AG20443 (cell line): ENCODE results near the gene MRPS27.

Experiments used
- DNase-seq: peaks from one replicate; pipeline ENCODE4 v3.0.0; 2012; ENCODE audit warnings: low spot score, mixed read lengths

The MRPS27 gene

GRCh38 chr5:72290356-72291133 is 29.5 kb downstream of the MRPS27 start:
- DNase-seq = no peak

GRCh38 chr5:72288924-72289323 is 31.1 kb downstream of the MRPS27 start:
- DNase-seq = no peak

- DNase-seq = no peak
Observed at GRCh38 chr5:72286798-72287197, 33.2 kb downstream of the MRPS27 start.

- DNase-seq = no peak
Observed at GRCh38 chr5:72285424-72285821, 34.6 kb downstream of the MRPS27 start.

GRCh38 chr5:72284559-72285423 is 35.2 kb downstream of the MRPS27 start:
- no peak for DNase-seq

GRCh38 chr5:72283358-72283757 is 36.7 kb downstream of the MRPS27 start:
- DNase-seq = no peak

GRCh38 chr5:72282878-72283277 is 37.2 kb downstream of the MRPS27 start:
- DNase-seq = no peak

GRCh38 chr5:72281764-72282499 is 38.1 kb downstream of the MRPS27 start:
- peak; percentile 75 for DNase-seq

GRCh38 chr5:72281430-72281763 is 38.6 kb downstream of the MRPS27 start:
- DNase-seq = no peak

- peak; percentile 62 for DNase-seq
Observed at GRCh38 chr5:72280581-72281069, 39.4 kb downstream of the MRPS27 start.

- no peak for DNase-seq
Observed at GRCh38 chr5:72276219-72276752, 43.8 kb downstream of the MRPS27 start.

- no peak for DNase-seq
Observed at GRCh38 chr5:72273547-72273946, 46.5 kb downstream of the MRPS27 start.

GRCh38 chr5:72272398-72272797 is 47.6 kb downstream of the MRPS27 start:
- DNase-seq = no peak

- no peak for DNase-seq
Observed at GRCh38 chr5:72271702-72272101, 48.3 kb downstream of the MRPS27 start.

- DNase-seq = no peak
Observed at GRCh38 chr5:72270037-72270436, 50.0 kb downstream of the MRPS27 start.

- no peak for DNase-seq
Observed at GRCh38 chr5:72269411-72269780, 50.6 kb downstream of the MRPS27 start.

GRCh38 chr5:72268753-72269410 is 51.2 kb downstream of the MRPS27 start:
- peak; percentile 36 for DNase-seq

- no peak for DNase-seq
Observed at GRCh38 chr5:72268260-72268659, 51.8 kb downstream of the MRPS27 start.

- DNase-seq = no peak
Observed at GRCh38 chr5:72267685-72268084, 52.4 kb downstream of the MRPS27 start.

- no peak for DNase-seq
Observed at GRCh38 chr5:72266862-72267261, 53.2 kb downstream of the MRPS27 start.

- no peak for DNase-seq
Observed at GRCh38 chr5:72265032-72265877, 54.8 kb downstream of the MRPS27 start.
